Vagina (tissue), 2 donors: ENCODE measurements around the gene FYB2.

Experiments used
- POLR2A ChIP-seq, 2 donors: fragments of 450-650 bp; IDR thresholded peaks; one replicate each; pipeline ENCODE4 v1.6.1; 2017; ENCODE audit warnings: antibody characterized with exemption in 2 of 2, mild to moderate bottlenecking in 2 of 2, moderate library complexity in 2 of 2
- POLR2AphosphoS5 ChIP-seq, 2 donors: sonication (generic); formaldehyde crosslinking; IDR thresholded peaks; one replicate each; pipeline ENCODE4 v1.9.0; 2017; ENCODE audit warnings: antibody characterized with exemption in 2 of 2, mild to moderate bottlenecking in 2 of 2, low read depth in 1 of 2; ENCODE audit not compliant: insufficient read depth in 1 of 2
- TF ChIP-seq, protein P1 (sequence below), 3 experiments: fragments of 450-650 bp in 2 of 3; fragments of 200-600 bp in 1 of 3; sonication (generic) in 1 of 3; IDR thresholded peaks; one replicate each; pipeline ENCODE4 v1.5.1; 2017 to 2019; ENCODE audit warnings: antibody characterized with exemption in 3 of 3, mild to moderate bottlenecking in 2 of 3, moderate library complexity in 2 of 3

DNA sequence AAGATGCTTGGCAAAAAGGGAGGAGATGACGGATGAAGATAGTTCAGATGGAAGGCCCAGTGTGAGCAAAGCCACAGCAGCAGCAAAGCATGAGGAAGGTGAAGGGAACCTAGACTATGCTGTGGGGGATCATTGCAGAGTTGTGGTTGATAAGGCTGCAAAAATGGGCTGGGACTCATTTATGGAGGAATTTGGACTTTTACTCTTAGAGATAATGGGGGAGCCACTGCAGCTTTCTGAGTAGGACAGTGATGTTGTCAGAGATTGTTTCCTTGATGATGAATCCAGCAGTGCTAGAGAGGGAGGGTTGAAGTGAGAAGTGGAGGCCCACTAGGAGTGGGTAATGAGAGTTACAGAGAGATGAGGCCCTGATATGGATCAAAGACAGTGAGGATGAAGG, 33.3 kb upstream of the FYB2 start:
- TF ChIP-seq POLR2A (IDR thresholded peaks at IDR 0.05) (no peak), POLR2AphosphoS5 (IDR thresholded peaks at IDR 0.05; ENCODE audit: insufficient read depth in 1 of 2, low read depth in 1 of 2) (no peak)
- TF ChIP-seq, protein P1, sequence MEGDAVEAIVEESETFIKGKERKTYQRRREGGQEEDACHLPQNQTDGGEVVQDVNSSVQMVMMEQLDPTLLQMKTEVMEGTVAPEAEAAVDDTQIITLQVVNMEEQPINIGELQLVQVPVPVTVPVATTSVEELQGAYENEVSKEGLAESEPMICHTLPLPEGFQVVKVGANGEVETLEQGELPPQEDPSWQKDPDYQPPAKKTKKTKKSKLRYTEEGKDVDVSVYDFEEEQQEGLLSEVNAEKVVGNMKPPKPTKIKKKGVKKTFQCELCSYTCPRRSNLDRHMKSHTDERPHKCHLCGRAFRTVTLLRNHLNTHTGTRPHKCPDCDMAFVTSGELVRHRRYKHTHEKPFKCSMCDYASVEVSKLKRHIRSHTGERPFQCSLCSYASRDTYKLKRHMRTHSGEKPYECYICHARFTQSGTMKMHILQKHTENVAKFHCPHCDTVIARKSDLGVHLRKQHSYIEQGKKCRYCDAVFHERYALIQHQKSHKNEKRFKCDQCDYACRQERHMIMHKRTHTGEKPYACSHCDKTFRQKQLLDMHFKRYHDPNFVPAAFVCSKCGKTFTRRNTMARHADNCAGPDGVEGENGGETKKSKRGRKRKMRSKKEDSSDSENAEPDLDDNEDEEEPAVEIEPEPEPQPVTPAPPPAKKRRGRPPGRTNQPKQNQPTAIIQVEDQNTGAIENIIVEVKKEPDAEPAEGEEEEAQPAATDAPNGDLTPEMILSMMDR (IDR thresholded peaks at IDR 0.05), result no peak
